Daoy (cell line): ENCODE results near the gene OAF. TPM values are rescaled to one million over a fixed set of nuclear protein-coding genes. Genes with fewer than 3 reads are reported as not detected.
A peak's percentile ranks its signal among the peaks of the same experiment; 100 is the strongest.
"Not testable (repeated sequence)": the region's sequence is repeated elsewhere in the genome, so short reads cannot be mapped to it uniquely, and the experiment has no call there.

ENCODE experiments used
- DNase-seq: peaks from one replicate; pipeline ENCODE4 v3.0.0-alpha.2; 2015; ENCODE audit warnings: low read depth
- total RNA-seq: library from RNA; depleted of rRNA; stranded (reverse); fragments of >200 nt; shearing (Covaris generic); gene quantifications from 2 replicates; pipeline ENCODE4 v1.2.3, GENCODE V29; 2014

Gene OAF
- total RNA-seq, 1 experiment from 2014 or later, result 62.2 TPM

DNA sequence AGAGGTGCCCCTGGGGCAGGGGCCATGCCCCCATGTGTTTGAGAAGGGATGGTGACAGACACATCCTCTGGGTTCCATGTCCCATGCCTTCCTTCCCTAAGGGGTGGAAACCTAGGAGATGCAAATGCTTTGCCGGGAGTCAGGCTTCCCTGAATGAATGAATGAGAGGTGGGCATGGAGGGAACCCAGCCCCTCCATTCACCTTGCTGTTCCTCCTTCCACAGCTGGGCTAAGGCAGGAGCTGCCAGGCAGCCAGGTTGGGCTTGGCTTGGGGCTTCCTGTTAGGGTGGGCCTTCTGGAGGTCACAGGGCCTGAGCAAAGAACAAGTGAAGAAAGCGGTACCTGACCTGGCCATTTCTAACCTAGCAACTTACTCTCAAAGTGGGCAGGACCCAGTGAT, 30.0 kb downstream of the OAF start:
- no peak for DNase-seq

- DNase-seq, result no peak
These were observed 30.4 kb downstream of the OAF start for GRCh38 chr11:120241277-120241676.

GRCh38 chr11:120243221-120243620, 32.4 kb downstream of the OAF start:
- no peak for DNase-seq

GRCh38 chr11:120244476-120245365, 33.9 kb downstream of the OAF start:
- DNase-seq, result peak; percentile 68

GRCh38 chr11:120245434-120245833, 34.6 kb downstream of the OAF start:
- no peak for DNase-seq

DNA sequence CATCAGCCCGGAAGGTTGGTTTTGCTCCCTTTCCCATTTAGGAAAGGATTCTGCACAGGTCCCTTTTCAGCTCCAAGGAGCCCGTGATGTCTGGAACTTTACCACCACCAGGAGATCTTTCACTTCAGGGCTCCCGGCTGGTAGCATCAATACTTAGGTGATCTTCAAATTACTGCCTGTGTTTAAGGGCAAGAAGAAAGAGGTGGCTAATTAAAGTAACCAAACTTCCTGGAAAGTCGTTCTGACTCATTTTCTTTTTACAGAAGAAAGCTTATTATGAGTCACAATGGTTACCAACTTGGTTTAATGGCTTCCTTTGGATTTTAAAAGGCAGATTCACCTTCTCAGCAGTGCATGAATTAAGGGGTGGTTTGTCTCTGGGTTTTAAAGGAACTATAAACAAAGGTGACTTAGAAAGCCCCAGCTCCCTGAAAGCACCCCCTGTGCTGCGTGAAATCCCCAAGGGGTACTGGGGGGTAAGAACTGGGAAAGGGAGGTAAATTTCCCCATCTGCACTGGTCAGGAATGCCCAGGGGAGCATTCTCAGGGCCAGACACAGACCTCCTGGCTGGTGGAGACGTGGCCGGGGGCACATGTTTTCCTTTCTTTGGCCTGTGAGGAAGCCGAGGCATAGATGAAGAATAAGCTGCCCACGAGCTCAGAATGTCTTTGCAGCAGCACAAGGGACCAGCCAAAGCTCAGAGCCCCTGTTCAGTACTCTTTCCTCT, 37.9 kb downstream of the OAF start:
- peak; percentile 57 for DNase-seq

- no peak for DNase-seq
These were observed 38.7 kb downstream of the OAF start for GRCh38 chr11:120249279-120250262.

GRCh38 chr11:120253377-120253776, 42.5 kb downstream of the OAF start:
- not testable (repeated sequence) for DNase-seq

DNA sequence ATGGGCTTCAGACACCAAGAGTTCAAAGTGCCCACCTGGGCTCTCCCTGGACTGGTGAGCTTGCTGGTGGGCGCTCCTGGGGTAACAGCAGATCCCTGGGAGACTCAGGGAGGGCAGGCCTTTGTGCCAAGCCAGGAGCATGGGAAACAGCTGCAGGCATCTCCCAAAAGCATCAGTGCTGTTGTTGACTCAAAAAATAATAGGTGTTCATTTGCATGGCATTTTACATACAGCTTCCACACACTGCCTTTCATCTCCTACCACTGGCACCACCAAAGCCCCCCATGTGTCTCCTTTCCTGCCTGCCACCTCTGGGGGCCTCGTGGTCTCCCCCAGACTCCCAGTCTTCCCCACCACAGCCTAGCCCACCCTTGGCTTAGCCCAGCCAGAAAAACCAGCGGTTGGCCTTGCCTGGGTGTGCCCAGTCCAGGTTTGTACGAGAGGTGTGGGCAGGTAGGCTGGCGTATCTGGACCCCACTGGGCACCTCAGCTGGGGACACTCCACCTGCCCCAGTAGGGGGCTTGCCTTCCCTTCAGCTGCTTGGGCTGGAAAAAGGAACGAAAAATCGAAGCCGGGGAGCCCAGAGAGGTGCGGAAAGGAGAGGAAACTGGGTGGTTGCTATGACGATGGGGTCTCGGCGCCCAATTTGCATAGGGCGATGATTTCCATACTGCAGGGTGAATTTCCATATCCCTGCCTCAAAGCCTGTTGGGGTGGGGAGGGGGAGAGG, 44.1 kb downstream of the OAF start:
- DNase-seq, result no peak

- DNase-seq, result no peak
These were observed 44.7 kb downstream of the OAF start for GRCh38 chr11:120255519-120255866.

GRCh38 chr11:120256178-120256577, 45.3 kb downstream of the OAF start:
- DNase-seq, result no peak

DNA sequence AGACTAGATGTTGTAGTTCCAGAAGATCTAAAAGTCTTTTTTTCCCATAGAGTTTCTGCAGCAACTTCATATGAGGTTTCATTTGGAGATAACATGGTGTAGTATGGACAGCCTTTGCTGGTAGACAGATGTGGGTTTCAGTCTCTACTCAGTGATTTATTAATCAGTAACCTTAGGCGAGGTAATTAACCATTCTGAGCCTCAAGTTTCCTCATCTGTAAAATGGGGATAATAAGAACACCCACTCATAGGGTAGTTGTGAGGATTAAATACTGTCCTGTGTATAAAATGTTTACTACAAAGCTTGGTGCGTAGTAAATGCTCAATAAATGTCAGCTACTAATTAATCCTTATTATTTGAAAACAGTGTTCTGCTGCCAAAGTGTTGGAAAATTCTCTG, 45.9 kb downstream of the OAF start:
- no peak for DNase-seq

GRCh38 chr11:120257346-120257745, 46.5 kb downstream of the OAF start:
- no peak for DNase-seq

DNA sequence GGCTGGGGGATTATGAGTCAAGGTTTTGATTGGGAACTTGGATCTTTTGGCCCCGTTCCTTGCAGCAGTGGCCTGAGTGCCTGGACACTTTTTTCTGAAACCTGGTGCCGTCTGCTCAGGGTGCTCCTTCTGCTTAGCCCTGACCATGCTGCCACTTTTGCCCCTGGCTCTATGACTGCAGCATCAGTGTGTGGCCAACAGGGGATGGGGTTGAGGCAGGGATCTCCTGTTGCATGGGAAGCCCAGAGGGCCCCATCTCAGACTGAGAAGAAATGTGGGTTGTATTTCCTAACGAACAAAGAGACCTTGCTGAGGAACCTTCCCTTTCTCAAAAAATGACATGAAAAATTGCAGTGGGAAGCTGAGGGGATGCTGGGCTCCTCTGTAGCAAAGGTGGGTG, 47.8 kb downstream of the OAF start:
- no peak for DNase-seq

DNA sequence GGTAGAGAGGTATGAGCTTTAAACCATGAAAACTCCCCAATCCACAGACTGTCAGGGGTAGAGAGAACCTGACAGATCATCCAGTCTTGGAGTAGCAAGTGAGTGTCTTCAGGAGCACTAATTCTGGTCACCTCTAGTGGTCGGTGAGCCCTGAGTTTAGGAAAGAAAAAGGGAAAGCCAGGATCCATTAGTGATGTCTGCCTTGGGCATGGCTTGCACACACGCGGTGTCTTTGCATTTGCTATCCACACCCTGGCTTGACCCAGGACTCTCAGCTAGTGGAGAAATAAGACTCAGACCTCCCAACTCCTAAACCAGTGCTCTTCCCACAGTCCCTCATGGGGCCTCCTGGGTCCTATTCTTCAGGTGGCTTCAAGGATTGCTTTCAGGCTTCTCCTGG, 48.4 kb downstream of the OAF start:
- no peak for DNase-seq

- DNase-seq, result no peak
These were observed 49.2 kb downstream of the OAF start for GRCh38 chr11:120259988-120260565.

GRCh38 chr11:120260616-120261015, 49.8 kb downstream of the OAF start:
- no peak for DNase-seq

DNA sequence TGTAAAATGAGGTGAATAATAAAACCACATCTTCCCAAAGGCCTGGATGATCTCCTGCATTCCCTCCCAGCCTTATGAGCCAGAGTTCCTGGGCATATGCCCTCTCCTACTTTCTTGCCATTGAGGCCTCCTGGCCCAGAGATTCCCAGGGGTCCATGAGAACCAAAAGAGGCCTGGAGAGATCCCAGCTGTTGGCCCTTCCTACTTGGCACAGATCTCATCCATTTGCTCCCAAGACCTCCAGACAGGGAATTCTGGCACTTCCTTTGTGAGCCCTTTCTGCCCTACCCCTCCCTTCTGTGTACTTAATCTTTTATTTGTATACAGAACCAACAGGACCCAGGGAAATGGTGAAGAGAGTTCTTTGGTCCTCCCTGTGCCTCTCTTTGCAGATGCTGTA, 50.5 kb downstream of the OAF start:
- no peak for DNase-seq

DNA sequence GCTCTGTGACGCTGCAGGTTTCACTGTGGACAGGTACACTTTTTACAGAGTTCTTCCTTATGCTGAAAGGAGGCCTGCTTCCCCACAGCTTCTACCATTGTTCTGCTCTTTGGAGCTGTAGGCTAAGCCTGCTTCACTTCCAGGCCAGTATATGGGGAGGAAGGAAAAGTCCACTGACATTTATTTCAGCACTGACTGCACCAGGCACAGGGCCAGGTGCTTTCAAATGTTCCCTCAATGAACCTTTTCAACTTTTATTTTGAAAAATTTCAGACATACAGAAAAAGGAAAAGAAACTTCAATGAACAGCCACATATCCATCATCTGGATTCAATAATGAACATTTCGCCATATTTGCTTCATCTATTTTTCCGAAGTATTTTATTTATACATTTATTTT, 51.1 kb downstream of the OAF start:
- no peak for DNase-seq

GRCh38 chr11:120267319-120267718, 56.5 kb downstream of the OAF start:
- no peak for DNase-seq

GRCh38 chr11:120268686-120269085, 57.9 kb downstream of the OAF start:
- DNase-seq, result no peak
